A549 (cell line): ENCODE results near the gene PDXP.

ENCODE experiments used
- BHLHE40 ChIP-seq: IDR thresholded peaks from 2 replicates; pipeline ENCODE4 v1.6.1; 2012; ENCODE audit warnings: low read depth, low read length, inconsistent platforms
- CBX2 ChIP-seq: fragments of 200-600 bp; sonication (generic); IDR thresholded peaks from 2 replicates; pipeline ENCODE4 v1.6.1; 2016; ENCODE audit warnings: low read depth, mild to moderate bottlenecking, borderline replicate concordance
- CTCF ChIP-seq: fragments of >200 bp; sonication (Bioruptor Twin); formaldehyde crosslinking; IDR thresholded peaks from 3 replicates; pipeline ENCODE4 v1.5.1; 2016
- E2F6 ChIP-seq: IDR thresholded peaks from 2 replicates; pipeline ENCODE4 v1.6.1; 2012; ENCODE audit warnings: low read depth, borderline replicate concordance
- EP300 ChIP-seq, 2 experiments: fragments of >200 bp; sonication (Bioruptor Twin); formaldehyde crosslinking; IDR thresholded peaks; 2 replicates in 1 of 2; 3 replicates in 1 of 2; pipeline ENCODE4 v1.6.1; 2016 to 2017
- KDM5A ChIP-seq: fragments of 200-600 bp; sonication (generic); IDR thresholded peaks from 2 replicates; pipeline ENCODE4 v1.6.1; 2016; ENCODE audit warnings: antibody characterized with exemption, mild to moderate bottlenecking
- POLR2A ChIP-seq: IDR thresholded peaks from 2 replicates; pipeline ENCODE4 v1.6.1; 2012; ENCODE audit warnings: mild to moderate bottlenecking, low read length
- RAD21 ChIP-seq, 2 experiments: fragments of >200 bp in 1 of 2; sonication (Bioruptor Twin) in 1 of 2; formaldehyde crosslinking in 1 of 2; IDR thresholded peaks in 1 of 2; conservative IDR thresholded peaks in 1 of 2; 2 replicates in 1 of 2; 3 replicates in 1 of 2; pipeline ENCODE4 v1.6.1; 2012 to 2018; ENCODE audit warnings: inconsistent platforms in 1 of 2
- SMC3 ChIP-seq: fragments of >200 bp; sonication (Bioruptor Twin); formaldehyde crosslinking; IDR thresholded peaks from 3 replicates; pipeline ENCODE4 v1.6.1; 2018; ENCODE audit warnings: inconsistent platforms
- SREBF2 ChIP-seq: fragments of 450-650 bp; IDR thresholded peaks from 2 replicates; pipeline ENCODE4 v1.6.1; 2014; ENCODE audit warnings: mild to moderate bottlenecking, moderate library complexity

GRCh38 chr22:37627545-37627944 lies 31.0 kb upstream of the PDXP start:
- no peak for TF ChIP-seq BHLHE40
- no peak for TF ChIP-seq CTCF
- TF ChIP-seq SMC3, result no peak
- TF ChIP-seq E2F6, result no peak
- TF ChIP-seq CBX2, result no peak
- no peak for TF ChIP-seq KDM5A
- no peak for TF ChIP-seq POLR2A
- TF ChIP-seq RAD21 (conservative IDR thresholded peaks at IDR 0.05 in 1 of 2, IDR thresholded peaks at IDR 0.05 in 1 of 2), result no peak
- no peak for TF ChIP-seq EP300 (IDR thresholded peaks at IDR 0.05)
- no peak for TF ChIP-seq SREBF2
